ENCODE results near the gene CYSLTR2. TPM values are rescaled to one million over a fixed set of nuclear protein-coding genes. Genes with fewer than 3 reads are reported as not detected.

The CYSLTR2 gene, protein sequence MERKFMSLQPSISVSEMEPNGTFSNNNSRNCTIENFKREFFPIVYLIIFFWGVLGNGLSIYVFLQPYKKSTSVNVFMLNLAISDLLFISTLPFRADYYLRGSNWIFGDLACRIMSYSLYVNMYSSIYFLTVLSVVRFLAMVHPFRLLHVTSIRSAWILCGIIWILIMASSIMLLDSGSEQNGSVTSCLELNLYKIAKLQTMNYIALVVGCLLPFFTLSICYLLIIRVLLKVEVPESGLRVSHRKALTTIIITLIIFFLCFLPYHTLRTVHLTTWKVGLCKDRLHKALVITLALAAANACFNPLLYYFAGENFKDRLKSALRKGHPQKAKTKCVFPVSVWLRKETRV
- total RNA-seq, result 1.6 TPM in 1 of 2 replicates, not detected in the other

DNA sequence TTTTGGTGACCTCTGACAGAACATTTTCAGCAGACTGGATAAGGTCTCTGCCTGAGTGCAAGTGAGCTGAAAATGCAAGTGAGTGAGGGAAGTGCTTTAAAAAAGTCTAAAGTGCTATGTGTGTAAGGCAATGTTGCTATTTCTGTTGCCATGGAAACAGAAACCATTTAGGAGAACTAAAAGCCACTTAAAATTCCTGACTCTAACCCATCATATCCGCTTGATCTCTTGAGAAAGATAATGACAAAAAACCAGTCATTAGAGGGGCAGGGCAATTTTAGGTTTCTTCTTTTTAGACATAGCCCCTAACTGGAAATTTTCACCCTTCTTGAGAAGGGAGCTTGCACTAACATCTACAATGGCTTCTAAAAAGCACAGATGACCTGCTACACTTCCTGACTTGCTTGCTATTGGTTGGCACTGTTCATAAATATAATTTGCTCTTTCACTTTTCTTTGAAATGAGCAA, at the start of gene CYSLTR2:
TSS of gene CYSLTR2 (plus strand) at position 458 of the 468 bp plus-strand sequence. CDS start 52,889 bp downstream, outside the sequence.

Other genes starting within 250 kb of the CYSLTR2 start
- gene LPAR6, start 240.8 kb upstream of the CYSLTR2 start, total RNA-seq, result 5.2 and 17.2 TPM in 2 replicates
- gene RCBTB2, start 120.8 kb upstream of the CYSLTR2 start, total RNA-seq, result 4.3 and 9.4 TPM in 2 replicates

Data from epithelial cell of alveolus of lung (primary cell).